Psoas muscle (tissue), 8 donors: ENCODE measurements around the gene FAM135A. TPM values are rescaled to one million over a fixed set of nuclear protein-coding genes. Genes with fewer than 3 reads are reported as not detected.

Experiments
- ATAC-seq, 4 donors: fragments of 200-7000 bp; cut with Tn5 transposase; one replicate each; pipeline ENCODE4 v1.9.1; 2020; ENCODE audit warnings: moderate library complexity in 3 of 4, mild to moderate bottlenecking in 2 of 4
- DNase-seq, 2 donors: peaks; one replicate each; pipeline ENCODE4 v3.0.0-alpha.2; 2020
- H3K27ac ChIP-seq: fragments of 200-600 bp; one replicate; pipeline ENCODE4 v1.8.0; 2022
- H3K27me3 ChIP-seq, 3 donors: fragments of 200-600 bp in 1 of 3; one replicate each; pipeline versions ENCODE4 v1.6.1 to v1.8.0; 2013 to 2022; ENCODE audit warnings: low read length in 2 of 3, mild to moderate bottlenecking in 2 of 3, moderate library complexity in 1 of 3; ENCODE audit not compliant: insufficient read depth in 3 of 3
- H3K36me3 ChIP-seq, 2 donors: fragments of 200-600 bp in 1 of 2; one replicate each; pipeline versions ENCODE4 v1.6.1 to v1.8.0; 2013 to 2022; ENCODE audit warnings: low read depth in 1 of 2, mild to moderate bottlenecking in 1 of 2, moderate library complexity in 1 of 2; ENCODE audit not compliant: insufficient read depth in 1 of 2
- H3K4me1 ChIP-seq: fragments of 200-600 bp; one replicate; pipeline ENCODE4 v1.8.0; 2022
- H3K4me3 ChIP-seq: fragments of 200-600 bp; one replicate; pipeline ENCODE4 v1.8.0; 2022; ENCODE audit warnings: mild to moderate bottlenecking
- H3K9me3 ChIP-seq: fragments of 200-600 bp; one replicate; pipeline ENCODE4 v1.8.0; 2022
- CTCF ChIP-seq: fragments of 200-600 bp; IDR thresholded peaks from one replicate; pipeline ENCODE4 v1.8.0; 2022; ENCODE audit warnings: antibody characterized with exemption
- WGBS, 3 donors: extraction: QIAGEN DNeasy Blood & Tissue Kit; methylation state at CpG; one replicate each; pipeline versions ENCODE4 v1.1.6 to v1.1.7; 2013; 5-methylcytosine and 5-hydroxymethylcytosine counted together
- intact Hi-C, 2 donors: fragments of 100-400 bp; cut with DNase I; formaldehyde crosslinking; loops; one replicate each; pipeline versions ENCODE4 v1.11.0 to v1.14.2; 2022
- polyA plus RNA-seq, 3 donors: library from polyadenylated mRNA; stranded (reverse); fragments of 200-250 nt; gene quantifications; one replicate each; pipeline ENCODE4 v1.2.3, GENCODE V29; 2013
- total RNA-seq, 4 donors: library from RNA; stranded (reverse); fragmentation: NEBNext Ultra II Directional in 2 of 4; extraction: Animal tissue kit (Norgen Biotek cat#: 25700) in 2 of 4; gene quantifications; one replicate each; pipeline versions ENCODE4 v1.2.1 to v1.2.4, GENCODE V29; 2021 to 2023
- donor health status: healthy with polysubstance abuse.
- donor health status: DM: no; HTN: no; CAD: no; lungs with moderate emphysema.
- donor health status: Bipolar disorder and iron deficiency.
- donor health status: healthy.
- donor health status: DM: yes; HTN: yes; CAD: no.
- donor health status: DM: no; HTN: no; CAD: no.
- donor health status: DM: no; HTN: no; CAD: no.
- donor health status: DM: yes; HTN: yes; CAD: no.

The FAM135A gene
- total and polyA plus RNA-seq, 7 donors, result 2.3 to 9.1 (median 4.3) TPM

GRCh38 chr6:70371454-70372105 lies 41.7 kb upstream of the FAM135A start:
- 9 to 17% (median 12%) methylated on average over 1 of the region's 1 CpG for WGBS, 3 donors
- intact Hi-C loops, result loop anchor here in 1 of 2 donors (10.0 kb wide), 1 partner anchor 643 kb away; no protein-coding TSS in a partner anchor
- Histone ChIP-seq H3K9me3 (no peaks in the 10 kb centered on the region), H3K27ac (no peak overlapping the region), H3K4me3 (no peak overlapping the region), H3K4me1 (no peaks in the 10 kb centered on the region), H3K27me3 (peaks cover 0 to 4% (median 0%) of the 10 kb centered on the region in 3 donors), H3K36me3 (no peaks in the 10 kb centered on the region)
- ATAC-seq (no peak), DNase-seq (no peak)
- TF ChIP-seq CTCF, result peak; percentile 60

- H3K27me3 ChIP-seq, result peaks cover 0 to 4% (median 0%) of the 10 kb centered on the region in 3 donors
- H3K36me3 ChIP-seq, result no peaks in the 10 kb centered on the region
- no peaks in the 10 kb centered on the region for H3K4me1 ChIP-seq
- no peak overlapping the region for H3K4me3 ChIP-seq
- no peak for DNase-seq
- H3K9me3 ChIP-seq, result no peaks in the 10 kb centered on the region
- intact Hi-C loops, result loop anchor here in 1 of 2 donors (10.0 kb wide), 1 partner anchor 640 kb away; no protein-coding TSS in a partner anchor
- no peak for TF ChIP-seq CTCF
- WGBS, 3 donors, result 64 to 75% (median 65%) methylated on average over 3 of the region's 3 CpGs
- ATAC-seq, result no peak
- no peak overlapping the region for H3K27ac ChIP-seq
These were observed 38.1 kb upstream of the FAM135A start for GRCh38 chr6:70375166-70375565.

- Histone ChIP-seq H3K27ac (no peak overlapping the region), H3K36me3 (no peaks in the 10 kb centered on the region), H3K9me3 (no peaks in the 10 kb centered on the region), H3K4me3 (no peak overlapping the region), H3K27me3 (peaks cover 0 to 4% (median 0%) of the 10 kb centered on the region in 3 donors), H3K4me1 (no peaks in the 10 kb centered on the region)
- WGBS, 3 donors, result 78 to 86% (median 79%) methylated on average over 10 of the region's 10 CpGs
- ATAC-seq (no peak), DNase-seq (no peak)
- intact Hi-C loops, result loop anchor here in 1 of 2 donors (10.0 kb wide), 1 partner anchor 639 kb away; no protein-coding TSS in a partner anchor
- TF ChIP-seq CTCF, result no peak
These were observed 37.4 kb upstream of the FAM135A start for GRCh38 chr6:70375882-70376281.

- TF ChIP-seq CTCF, result no peak
- no peak for ATAC-seq
- H3K4me3 ChIP-seq, result no peak overlapping the region
- H3K27ac ChIP-seq, result no peak overlapping the region
- no peaks in the 10 kb centered on the region for H3K36me3 ChIP-seq
- intact Hi-C loops, result loop anchor here in 1 of 2 donors (10.0 kb wide), 1 partner anchor 638 kb away; no protein-coding TSS in a partner anchor
- no peak for DNase-seq
- 56 to 59% (median 59%) methylated on average over 1 of the region's 1 CpG for WGBS, 3 donors
- H3K9me3 ChIP-seq, result no peaks in the 10 kb centered on the region
- H3K4me1 ChIP-seq, result no peaks in the 10 kb centered on the region
- peaks cover 0 to 4% (median 0%) of the 10 kb centered on the region in 3 donors for H3K27me3 ChIP-seq
These were observed 36.7 kb upstream of the FAM135A start for GRCh38 chr6:70376628-70377027.
